Keratinocyte (primary cell): ENCODE measurements around the gene CDKN2B.

Experiments
- EZH2 ChIP-seq: IDR thresholded peaks from one replicate; pipeline ENCODE4 v1.6.1; 2012; ENCODE audit warnings: inconsistent platforms, mild to moderate bottlenecking, low read length, moderate library complexity
- TF ChIP-seq, protein P1 (sequence below), 3 experiments: IDR thresholded peaks in 1 of 3; conservative IDR thresholded peaks in 1 of 3; optimal IDR thresholded peaks in 1 of 3; 2 replicates in 2 of 3; 3 replicates in 1 of 3; pipeline versions ENCODE3 to v1.5.1; 2011; ENCODE audit warnings: low read length in 3 of 3, mild to moderate bottlenecking in 3 of 3, moderate library complexity in 2 of 3, control low read depth in 1 of 3, inconsistent platforms in 1 of 3; ENCODE audit not compliant: insufficient read depth in 2 of 3; ENCODE audit errors: extremely low read depth in 1 of 3

DNA sequence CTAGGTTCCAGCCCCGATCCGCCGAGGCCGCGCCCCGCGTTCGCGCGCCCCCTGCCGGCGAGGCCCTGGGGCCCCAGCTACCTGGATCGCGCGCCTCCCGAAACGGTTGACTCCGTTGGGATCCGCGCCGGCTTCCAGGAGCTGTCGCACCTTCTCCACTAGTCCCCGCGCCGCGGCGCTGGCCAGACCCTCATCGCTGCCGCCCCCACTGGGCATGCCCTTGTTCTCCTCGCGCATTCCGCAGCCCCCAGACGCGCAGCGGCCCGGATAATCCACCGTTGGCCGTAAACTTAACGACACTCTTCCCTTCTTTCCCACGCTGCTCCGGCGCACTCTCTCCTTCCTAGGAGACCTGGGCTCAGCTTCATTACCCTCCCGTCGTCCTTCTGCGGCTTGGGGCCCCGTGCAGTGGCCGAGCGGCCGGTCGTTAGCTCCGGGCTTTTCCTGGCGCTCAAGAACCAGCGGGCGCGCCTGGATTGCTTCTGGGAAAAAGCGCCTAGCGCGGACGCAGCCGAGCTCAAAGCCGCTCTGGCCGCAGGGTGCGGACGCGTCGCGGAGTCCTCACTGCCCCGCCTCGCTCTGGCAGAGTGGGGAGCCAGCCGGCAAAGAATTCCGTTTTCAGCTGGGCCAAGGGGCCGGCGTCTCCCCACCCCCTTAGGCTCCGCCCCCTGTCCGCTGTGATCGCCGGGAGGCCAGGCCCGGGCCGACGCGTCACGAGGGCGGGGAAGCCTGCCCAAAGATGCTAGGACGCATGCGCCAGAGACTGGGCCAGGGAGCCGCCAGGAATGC, at the start of gene CDKN2B:
- TF ChIP-seq, protein P1, sequence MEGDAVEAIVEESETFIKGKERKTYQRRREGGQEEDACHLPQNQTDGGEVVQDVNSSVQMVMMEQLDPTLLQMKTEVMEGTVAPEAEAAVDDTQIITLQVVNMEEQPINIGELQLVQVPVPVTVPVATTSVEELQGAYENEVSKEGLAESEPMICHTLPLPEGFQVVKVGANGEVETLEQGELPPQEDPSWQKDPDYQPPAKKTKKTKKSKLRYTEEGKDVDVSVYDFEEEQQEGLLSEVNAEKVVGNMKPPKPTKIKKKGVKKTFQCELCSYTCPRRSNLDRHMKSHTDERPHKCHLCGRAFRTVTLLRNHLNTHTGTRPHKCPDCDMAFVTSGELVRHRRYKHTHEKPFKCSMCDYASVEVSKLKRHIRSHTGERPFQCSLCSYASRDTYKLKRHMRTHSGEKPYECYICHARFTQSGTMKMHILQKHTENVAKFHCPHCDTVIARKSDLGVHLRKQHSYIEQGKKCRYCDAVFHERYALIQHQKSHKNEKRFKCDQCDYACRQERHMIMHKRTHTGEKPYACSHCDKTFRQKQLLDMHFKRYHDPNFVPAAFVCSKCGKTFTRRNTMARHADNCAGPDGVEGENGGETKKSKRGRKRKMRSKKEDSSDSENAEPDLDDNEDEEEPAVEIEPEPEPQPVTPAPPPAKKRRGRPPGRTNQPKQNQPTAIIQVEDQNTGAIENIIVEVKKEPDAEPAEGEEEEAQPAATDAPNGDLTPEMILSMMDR (optimal IDR thresholded peaks at IDR 0.05 in 1 of 3, IDR thresholded peaks at IDR 0.05 in 1 of 3, conservative IDR thresholded peaks at IDR 0.05 in 1 of 3; ENCODE audit: extremely low read depth in 1 of 3, insufficient read depth in 2 of 3, low read length in 3 of 3): peak; percentile 76 to 90 (median 90)
- TF ChIP-seq EZH2: no peak
